ENCODE data around the gene PXYLP1. TPM values are rescaled to one million over a fixed set of nuclear protein-coding genes. Genes with fewer than 3 reads are reported as not detected.

The PXYLP1 gene
- polyA plus RNA-seq, 3 donors, result 4.1 to 10.9 (median 5.8) TPM

DNA sequence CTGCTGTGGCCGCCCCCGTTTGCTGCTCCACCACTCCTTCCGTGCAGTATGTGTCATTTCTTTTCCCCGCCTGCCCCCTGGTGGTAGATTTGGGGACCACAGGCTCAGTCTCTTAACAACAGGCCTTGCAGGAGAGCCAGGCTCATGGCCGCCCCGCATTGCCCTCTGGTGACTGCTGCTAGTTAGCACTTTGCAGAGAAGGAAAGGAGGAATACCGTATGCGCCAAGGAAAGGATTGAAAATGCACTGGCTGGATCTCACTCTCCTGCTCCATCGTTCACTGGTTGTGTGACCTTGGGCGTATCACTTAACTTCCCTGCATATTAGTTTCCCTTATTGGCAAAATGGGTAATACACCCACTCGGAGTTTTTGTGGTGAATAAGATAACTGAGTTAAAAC, 39.3 kb upstream of the PXYLP1 start:
- Mint-ChIP-seq H3K9me3 (peaks cover 0 to 9% (median 0%) of the 10 kb centered on the region in 7 donors), H3K27ac (no peak overlapping the region), H3K36me3 (no peaks in the 10 kb centered on the region), H3K27me3 (ENCODE audit: low read depth in 3 of 3) (peaks cover 5 to 17% (median 17%) of the 10 kb centered on the region in 3 donors), H3K4me3 (no peak overlapping the region), H3K4me1 (peaks cover 10% of the 10 kb centered on the region)
- Histone ChIP-seq H3K9me3 (replicated peaks in 1 of 2; ENCODE audit: control insufficient read depth in 1 of 2, insufficient read depth in 1 of 2, low read length in 2 of 2) (no peaks in the 10 kb centered on the region), H3K27ac (ENCODE audit: low read depth in 1 of 2, low read length in 2 of 2) (no peak overlapping the region), H3K4me1 (ENCODE audit: control insufficient read depth in 1 of 2, insufficient read depth in 2 of 2, low read length in 2 of 2) (peaks cover 0 to 6% of the 10 kb centered on the region in 2 donors), H2AFZ (ENCODE audit: insufficient read depth, low read depth, low read length, poor library complexity, severe bottlenecking) (peak overlapping the region; percentile 48), H3K36me3 (replicated peaks in 1 of 2; ENCODE audit: control insufficient read depth in 1 of 2, insufficient read depth in 2 of 2, low read length in 2 of 2) (no peaks in the 10 kb centered on the region), H4K20me1 (ENCODE audit: insufficient read depth, low read length) (no peaks in the 10 kb centered on the region), H3K27me3 (ENCODE audit: control insufficient read depth in 2 of 2, insufficient read depth in 2 of 2, low read length in 2 of 2) (no peaks in the 10 kb centered on the region), H3K4me2 (replicated peaks; ENCODE audit: extremely low read depth, low read length, poor library complexity, severe bottlenecking) (no peak overlapping the region), H3K79me2 (ENCODE audit: insufficient read depth, low read length) (no peaks in the 10 kb centered on the region), H3K4me3 (replicated peaks in 1 of 3; ENCODE audit: low read depth in 2 of 3, low read length in 3 of 3) (no peak overlapping the region), H3K9ac (ENCODE audit: insufficient read depth, low read length, poor library complexity, severe bottlenecking) (no peak overlapping the region)
- intact Hi-C loops (cut with micrococcal nuclease), result loop anchor here in 1 of 2 donors (5.0 kb wide), 1 partner anchor 180 kb away; no protein-coding TSS in a partner anchor
- 0% methylated on average over 6 of the region's 11 CpGs for WGBS (ENCODE audit: insufficient coverage)
- TF ChIP-seq, protein P1, sequence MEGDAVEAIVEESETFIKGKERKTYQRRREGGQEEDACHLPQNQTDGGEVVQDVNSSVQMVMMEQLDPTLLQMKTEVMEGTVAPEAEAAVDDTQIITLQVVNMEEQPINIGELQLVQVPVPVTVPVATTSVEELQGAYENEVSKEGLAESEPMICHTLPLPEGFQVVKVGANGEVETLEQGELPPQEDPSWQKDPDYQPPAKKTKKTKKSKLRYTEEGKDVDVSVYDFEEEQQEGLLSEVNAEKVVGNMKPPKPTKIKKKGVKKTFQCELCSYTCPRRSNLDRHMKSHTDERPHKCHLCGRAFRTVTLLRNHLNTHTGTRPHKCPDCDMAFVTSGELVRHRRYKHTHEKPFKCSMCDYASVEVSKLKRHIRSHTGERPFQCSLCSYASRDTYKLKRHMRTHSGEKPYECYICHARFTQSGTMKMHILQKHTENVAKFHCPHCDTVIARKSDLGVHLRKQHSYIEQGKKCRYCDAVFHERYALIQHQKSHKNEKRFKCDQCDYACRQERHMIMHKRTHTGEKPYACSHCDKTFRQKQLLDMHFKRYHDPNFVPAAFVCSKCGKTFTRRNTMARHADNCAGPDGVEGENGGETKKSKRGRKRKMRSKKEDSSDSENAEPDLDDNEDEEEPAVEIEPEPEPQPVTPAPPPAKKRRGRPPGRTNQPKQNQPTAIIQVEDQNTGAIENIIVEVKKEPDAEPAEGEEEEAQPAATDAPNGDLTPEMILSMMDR (IDR thresholded peaks at IDR 0.05), result peak; percentile 98
- peak; percentile 81 to 84 (median 83) for DNase-seq

DNA sequence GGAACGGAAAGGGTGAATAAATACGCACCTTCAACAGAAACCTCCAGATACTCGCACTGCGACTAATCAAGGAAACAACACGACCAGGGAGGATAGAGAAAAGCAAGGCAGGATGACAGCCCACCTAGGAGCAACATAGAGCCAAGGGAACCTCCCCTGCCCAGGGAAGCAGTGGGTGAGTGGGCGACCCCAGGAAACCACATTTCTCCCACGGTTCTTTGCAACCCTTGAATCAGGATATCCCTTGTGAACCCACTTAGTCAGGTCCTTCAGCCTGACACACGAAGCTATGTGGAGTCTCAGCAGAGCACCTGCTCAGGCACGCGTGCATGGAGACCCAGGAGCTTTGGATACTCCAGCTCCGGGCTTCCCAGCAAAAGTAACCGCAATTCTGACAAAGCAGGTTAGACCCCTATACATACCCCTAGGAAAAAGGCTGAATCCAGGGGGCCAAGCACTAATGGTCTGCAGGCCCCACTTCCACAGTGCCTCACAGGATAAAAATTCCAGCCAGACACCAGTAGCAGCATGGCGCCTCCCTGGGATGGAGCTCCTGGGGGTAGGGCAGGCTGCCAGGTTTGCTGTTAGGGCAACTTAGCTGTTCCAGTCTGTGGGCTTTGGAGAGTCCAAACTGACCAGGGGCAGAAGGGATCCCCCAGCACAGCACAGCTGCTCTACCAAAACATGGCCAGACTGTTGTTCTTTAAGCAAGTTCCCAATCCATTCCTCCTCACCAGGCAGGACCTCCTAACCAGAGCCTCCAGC, 38.4 kb upstream of the PXYLP1 start:
- Mint-ChIP-seq H3K36me3 (no peaks in the 10 kb centered on the region), H3K27ac (no peak overlapping the region), H3K4me3 (no peak overlapping the region), H3K27me3 (ENCODE audit: low read depth in 3 of 3) (peaks cover 8 to 24% (median 20%) of the 10 kb centered on the region in 3 donors), H3K9me3 (peaks cover 0 to 9% (median 0%) of the 10 kb centered on the region in 7 donors), H3K4me1 (peaks cover 10% of the 10 kb centered on the region)
- intact Hi-C loops (cut with micrococcal nuclease), result loop anchor here in 1 of 2 donors (5.0 kb wide), 1 partner anchor 181 kb away; no protein-coding TSS in a partner anchor
- H3K4me2 ChIP-seq (replicated peaks; ENCODE audit: extremely low read depth, low read length, poor library complexity, severe bottlenecking), result no peak overlapping the region
- H3K36me3 ChIP-seq (replicated peaks in 1 of 2; ENCODE audit: control insufficient read depth in 1 of 2, insufficient read depth in 2 of 2, low read length in 2 of 2), result no peaks in the 10 kb centered on the region
- H3K4me1 ChIP-seq (ENCODE audit: control insufficient read depth in 1 of 2, insufficient read depth in 2 of 2, low read length in 2 of 2), result peaks cover 0 to 6% of the 10 kb centered on the region in 2 donors
- no peak overlapping the region for H3K9ac ChIP-seq (ENCODE audit: insufficient read depth, low read length, poor library complexity, severe bottlenecking)
- 63% methylated on average over 8 of the region's 13 CpGs for WGBS (ENCODE audit: insufficient coverage)
- no peak overlapping the region for H3K4me3 ChIP-seq (replicated peaks in 1 of 3; ENCODE audit: low read depth in 2 of 3, low read length in 3 of 3)
- no peaks in the 10 kb centered on the region for H3K79me2 ChIP-seq (ENCODE audit: insufficient read depth, low read length)
- no peaks in the 10 kb centered on the region for H3K9me3 ChIP-seq (replicated peaks in 1 of 2; ENCODE audit: control insufficient read depth in 1 of 2, insufficient read depth in 1 of 2, low read length in 2 of 2)
- peaks cover 0 to 2% of the 10 kb centered on the region in 2 donors for H3K27me3 ChIP-seq (ENCODE audit: control insufficient read depth in 2 of 2, insufficient read depth in 2 of 2, low read length in 2 of 2)
- DNase-seq, result no peak
- TF ChIP-seq, protein P1 (IDR thresholded peaks at IDR 0.05), result no peak
- H2AFZ ChIP-seq (ENCODE audit: insufficient read depth, low read depth, low read length, poor library complexity, severe bottlenecking), result peak overlapping the region; percentile 48
- no peak overlapping the region for H3K27ac ChIP-seq (ENCODE audit: low read depth in 1 of 2, low read length in 2 of 2)
- no peaks in the 10 kb centered on the region for H4K20me1 ChIP-seq (ENCODE audit: insufficient read depth, low read length)
